Heart left ventricle (tissue), 13 donors: ENCODE results near the gene STX8.

Experiments
- POLR2A ChIP-seq, 2 donors: fragments of 450-650 bp; IDR thresholded peaks; one replicate each; pipeline ENCODE4 v1.6.1; 2017; ENCODE audit warnings: antibody characterized with exemption in 2 of 2, mild to moderate bottlenecking in 2 of 2, moderate library complexity in 2 of 2
- TF ChIP-seq, protein P1 (sequence below), 12 donors: fragments of 200-600 bp; sonication (generic) in 4 of 12; IDR thresholded peaks; one replicate each; pipeline versions ENCODE4 v1.5.0 to v1.8.0; 2018 to 2022; ENCODE audit warnings: antibody characterized with exemption in 12 of 12, mild to moderate bottlenecking in 5 of 12
- donor health status: ischemic (EF 13 %, LVEDD 7.1; RV severe dilation, severe dysfunction).
- donor health status: DM: no; HTN: yes; CAD: no.
- donor health status: DM: no; HTN: no; CAD: no.
- donor health status: ischemic (EF 25% LVEDD 6.9; RV normal size, moderate dysfunction).
- donor health status: ischemic (EF 25% LVEDD 5.7; RV mildly dilated, moderate dysfunction).
- donor health status: ischemic (EF 35%, LVEDD 5.7; RV mildly dilated, moderate dysfunction).
- donor health status: nonischemic (EF 11% LVEDD 7.7; RV severe dilation, severe dysfunction).
- donor health status: DM: yes; HTN: yes; CAD: no.
- donor health status: PGD.
- donor health status: ischemic (EF 29% LVEDD 5.4; RV normal size, mild dysfunction).
- donor health status: nonischemic (EF 23%, LVEDD 6.1; RV moderate dilation, normal function).

DNA sequence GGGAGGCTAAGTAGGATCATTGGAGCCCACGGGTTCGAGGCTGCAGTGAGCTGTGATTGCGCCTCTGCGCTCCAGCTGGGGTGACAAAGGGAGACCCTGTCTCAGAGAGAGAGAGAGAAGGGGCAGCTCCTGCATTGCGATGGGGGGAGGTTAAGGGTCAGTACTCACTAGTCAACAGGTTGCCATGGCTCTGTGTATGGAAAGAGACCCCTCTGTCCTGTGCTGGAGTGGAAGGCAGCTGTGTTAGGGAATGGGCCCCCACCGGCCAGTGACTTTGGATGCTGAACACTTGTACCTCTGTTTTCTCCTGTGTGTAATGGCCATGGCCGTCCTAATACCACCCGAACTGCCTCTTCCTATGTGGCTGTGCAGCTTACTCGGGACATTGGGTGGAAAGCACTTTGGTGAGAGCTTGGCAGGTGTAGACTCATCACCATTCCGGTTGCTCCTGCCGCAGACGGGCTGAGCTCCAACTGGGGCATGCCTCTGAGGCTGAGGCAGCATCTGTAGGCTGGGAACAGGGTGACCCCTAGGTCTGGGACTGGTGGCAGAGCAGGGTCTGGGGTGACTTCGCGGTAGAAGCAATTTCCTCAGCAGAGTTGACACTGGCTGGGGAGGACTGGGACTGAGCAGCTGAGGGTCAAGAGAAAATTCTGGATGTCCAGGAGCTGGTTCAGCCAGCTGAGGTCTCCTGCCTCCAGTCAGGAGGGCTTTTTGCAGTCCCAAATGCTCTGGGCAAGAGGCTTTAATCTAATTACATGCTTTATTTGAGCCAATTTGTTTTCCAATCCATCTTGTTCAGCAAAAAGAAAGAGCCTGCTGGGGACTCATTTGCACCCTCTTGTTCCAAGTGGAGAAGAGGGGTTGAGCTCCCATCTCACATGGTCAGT is 369.9 kb downstream of the STX8 start:
- TF ChIP-seq, protein P1, sequence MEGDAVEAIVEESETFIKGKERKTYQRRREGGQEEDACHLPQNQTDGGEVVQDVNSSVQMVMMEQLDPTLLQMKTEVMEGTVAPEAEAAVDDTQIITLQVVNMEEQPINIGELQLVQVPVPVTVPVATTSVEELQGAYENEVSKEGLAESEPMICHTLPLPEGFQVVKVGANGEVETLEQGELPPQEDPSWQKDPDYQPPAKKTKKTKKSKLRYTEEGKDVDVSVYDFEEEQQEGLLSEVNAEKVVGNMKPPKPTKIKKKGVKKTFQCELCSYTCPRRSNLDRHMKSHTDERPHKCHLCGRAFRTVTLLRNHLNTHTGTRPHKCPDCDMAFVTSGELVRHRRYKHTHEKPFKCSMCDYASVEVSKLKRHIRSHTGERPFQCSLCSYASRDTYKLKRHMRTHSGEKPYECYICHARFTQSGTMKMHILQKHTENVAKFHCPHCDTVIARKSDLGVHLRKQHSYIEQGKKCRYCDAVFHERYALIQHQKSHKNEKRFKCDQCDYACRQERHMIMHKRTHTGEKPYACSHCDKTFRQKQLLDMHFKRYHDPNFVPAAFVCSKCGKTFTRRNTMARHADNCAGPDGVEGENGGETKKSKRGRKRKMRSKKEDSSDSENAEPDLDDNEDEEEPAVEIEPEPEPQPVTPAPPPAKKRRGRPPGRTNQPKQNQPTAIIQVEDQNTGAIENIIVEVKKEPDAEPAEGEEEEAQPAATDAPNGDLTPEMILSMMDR (IDR thresholded peaks at IDR 0.05) = no peak
- TF ChIP-seq POLR2A (IDR thresholded peaks at IDR 0.05) = no peak
